K562 (cell line): Measurements from ENCODE around the gene RFPL3. TPM values are rescaled to one million over a fixed set of nuclear protein-coding genes. Genes with fewer than 3 reads are reported as not detected.

Experiments
- ATAC-seq: fragments of 200-7000 bp; cut with Tn5 transposase; 3 replicates; pipeline ENCODE4 v1.9.1; 2020; ENCODE audit warnings: moderate library complexity
- BruUV-seq: library from RNA; stranded (reverse); fragments of 400-500 nt; replicated peaks from 2 replicates; lab custom pipeline; 2021; lab: Mats Ljungman, UMichigan
- CTCF ChIA-PET: fragments of 300-600 bp; formaldehyde crosslinking; extraction: SDS; loops from one replicate; lab custom pipeline; 2021; ENCODE audit warnings: low intra/inter-chr PET ratio; lab: Yijun Ruan, JAX
- POLR2A ChIA-PET: fragments of 300-600, 350-650 bp; sonication (Branson Sonifier 250); formaldehyde crosslinking; extraction: SDS; loops from one replicate; lab custom pipeline; 2021; ENCODE audit warnings: antibody characterized with exemption, inconsistent platforms; lab: Yijun Ruan, JAX
- DNase-seq, 4 experiments: peaks; one replicate each; pipeline versions ENCODE4 v3.0.0 to v3.0.0-alpha.2; 2011 to 2018; ENCODE audit warnings: low spot score in 3 of 4, mixed read lengths in 3 of 4; ENCODE audit errors: extremely low read depth in 1 of 4
- FAIRE-seq: peaks from 2 replicates; lab custom pipeline; 2011; peaks lifted over from hg19 to GRCh38; lab: Jason Lieb, UNC
- H2AFZ ChIP-seq: 2 replicates; pipeline ENCODE4 v1.6.0; 2011; ENCODE audit warnings: low read depth, low read length, control low read depth, inconsistent platforms
- H3K27ac ChIP-seq: fragments of 200-600 bp; 3 replicates; pipeline ENCODE4 v1.8.0; 2011; ENCODE audit warnings: low read depth, mild to moderate bottlenecking, control low read depth, inconsistent platforms, low read length, moderate library complexity, mixed read lengths; ENCODE audit errors: extremely low read depth
- H3K27me3 ChIP-seq, 2 experiments: fragments of 300-600 bp in 1 of 2; 2 replicates in 1 of 2; 3 replicates in 1 of 2; pipeline versions ENCODE4 v1.6.0 to v1.8.0; 2011; ENCODE audit warnings: inconsistent platforms in 2 of 2, low read length in 2 of 2, mild to moderate bottlenecking in 1 of 2, mixed read lengths in 1 of 2, moderate library complexity in 1 of 2; ENCODE audit not compliant: control insufficient read depth in 2 of 2, insufficient read depth in 2 of 2
- H3K36me3 ChIP-seq: fragments of 300-600 bp; 3 replicates; pipeline ENCODE4 v1.8.0; 2011; ENCODE audit warnings: mild to moderate bottlenecking, low read length, inconsistent platforms; ENCODE audit not compliant: control insufficient read depth, insufficient read depth
- H3K4me1 ChIP-seq, 2 experiments: fragments of 200-600 bp in 1 of 2; replicated peaks in 1 of 2; 2 replicates in 1 of 2; 3 replicates in 1 of 2; pipeline versions ENCODE4 v1.5.1 to v1.8.0; 2011; ENCODE audit warnings: inconsistent platforms in 2 of 2, low read length in 2 of 2, mild to moderate bottlenecking in 1 of 2, mixed read lengths in 1 of 2, moderate library complexity in 1 of 2; ENCODE audit not compliant: control insufficient read depth in 2 of 2, insufficient read depth in 2 of 2
- H3K4me2 ChIP-seq: 2 replicates; pipeline ENCODE4 v1.6.1; 2011; ENCODE audit warnings: low read length, control low read depth, inconsistent platforms, mixed read lengths; ENCODE audit not compliant: insufficient read depth
- H3K4me3 ChIP-seq: fragments of 200-600 bp; sonication (generic), shearing (Covaris generic); 2 replicates; pipeline ENCODE4 v1.5.1; 2016; ENCODE audit warnings: control low read depth, inconsistent platforms
- H3K79me2 ChIP-seq: fragments of 200-600 bp; 3 replicates; pipeline ENCODE4 v1.8.0; 2011; ENCODE audit warnings: low read length, inconsistent platforms; ENCODE audit not compliant: control insufficient read depth, insufficient read depth
- H3K9ac ChIP-seq, 2 experiments: 2 replicates each; pipeline versions ENCODE4 v1.6.0 to v1.6.1; 2011; ENCODE audit warnings: low read depth in 2 of 2, low read length in 2 of 2, control low read depth in 1 of 2, inconsistent platforms in 1 of 2, mild to moderate bottlenecking in 1 of 2, mixed read lengths in 1 of 2; ENCODE audit not compliant: insufficient read depth in 1 of 2
- H3K9me1 ChIP-seq: one replicate; pipeline ENCODE4 v1.6.0; 2011; ENCODE audit warnings: inconsistent platforms, mild to moderate bottlenecking, low read length, moderate library complexity; ENCODE audit not compliant: control insufficient read depth, insufficient read depth
- H3K9me3 ChIP-seq: replicated peaks from 2 replicates; pipeline ENCODE4 v1.5.1; 2011; ENCODE audit warnings: low read depth, low read length, inconsistent platforms; ENCODE audit not compliant: control insufficient read depth, insufficient read depth
- H4K20me1 ChIP-seq: replicated peaks from 2 replicates; pipeline ENCODE4 v1.6.1; 2011; ENCODE audit warnings: low read length, inconsistent platforms, mixed read lengths; ENCODE audit not compliant: control insufficient read depth, insufficient read depth
- JUN ChIP-seq, 2 experiments: sonication (generic) in 1 of 2; formaldehyde crosslinking in 1 of 2; IDR thresholded peaks; 2 replicates each; pipeline versions ENCODE4 v1.6.1 to v1.8.0; 2012 to 2022; ENCODE audit warnings: borderline replicate concordance in 2 of 2, mild to moderate bottlenecking in 2 of 2, improper control_type of control experiment in 1 of 2, low read depth in 1 of 2, low read length in 1 of 2, missing genetic modification reagents in 1 of 2
- TGIF2 ChIP-seq: sonication (generic); formaldehyde crosslinking; IDR thresholded peaks from 2 replicates; pipeline ENCODE4 v1.8.1; 2022; ENCODE audit warnings: mild to moderate bottlenecking, missing genetic modification reagents, moderate library complexity
- TSC22D4 ChIP-seq: fragments of 450-650 bp; IDR thresholded peaks from 2 replicates; pipeline ENCODE4 v1.6.1; 2016; ENCODE audit warnings: missing genetic modification characterization, missing biosample characterization, control low read depth
- ZNF398 ChIP-seq: fragments of 250-450 bp; sonication (Bioruptor Pico); IDR thresholded peaks from 2 replicates; pipeline ENCODE4 v1.8.0; 2021; ENCODE audit warnings: moderate library complexity, mild to moderate bottlenecking, inconsistent platforms
- WGBS: fragments of 100-300 bp; shearing (Covaris generic); methylation state at CpG from one replicate; pipeline ENCODE4 v1.1.6; 2016; ENCODE audit warnings: low coverage, mixed read lengths; ENCODE audit not compliant: insufficient coverage; ENCODE audit errors: missing lambda C conversion rate; 5-methylcytosine and 5-hydroxymethylcytosine counted together
- in situ Hi-C: fragments of 300-500 bp; cut with MboI; formaldehyde crosslinking; loops from 4 replicates; pipeline ENCODE4 v1.15.0; 2018; ENCODE audit warnings: inconsistent platforms, mixed read lengths
- intact Hi-C: fragments of 100-400 bp; cut with micrococcal nuclease; formaldehyde crosslinking; loops from 2 replicates; pipeline ENCODE4 v1.14.2; 2022
- polyA plus RNA-seq, 8 experiments: library from polyadenylated mRNA; depleted of rRNA in 4 of 8; stranded (reverse) in 5 of 8; unstranded in 3 of 8; fragments of >200 nt; fragmentation: Nextera tagmentation in 2 of 8; fragmentation: Illumina TruSeq in 1 of 8; extraction: Ambion mirVana in 2 of 8; extraction: Trizol in 1 of 8; gene quantifications; 2 replicates each; pipeline versions ENCODE4 v1.2.1 to v1.2.3, GENCODE V29; 2011 to 2014; ENCODE audit warnings: inconsistent platforms in 1 of 8, missing spikeins in 1 of 8
- total RNA-seq, 7 experiments: library from RNA; depleted of rRNA in 6 of 7; stranded (reverse); fragments of >200 nt in 6 of 7; fragmentation: Illumina TruSeq in 2 of 7; extraction: Trizol in 2 of 7; gene quantifications; 2 replicates each; pipeline versions ENCODE4 v1.2.1 to v1.2.3, GENCODE V29; 2011 to 2021; ENCODE audit warnings: low replicate concordance in 1 of 7

Gene RFPL3
- total and polyA plus RNA-seq, 9 of the 15 experiments (the other 6 are each of a cell fraction or from before 2014, with no cell fraction given): not detected

GRCh38 chr22:32401486-32401885, 43.8 kb downstream of the RFPL3 start (continued):
- TF ChIP-seq ZNF398 (CRISPR knock-in tag): no peak
- TF ChIP-seq TGIF2 (CRISPR knock-in tag): no peak
- TF ChIP-seq JUN (IDR thresholded peaks at IDR 0.05; ENCODE audit: borderline replicate concordance, low read depth, low read length): no peak
- no peak for TF ChIP-seq JUN (CRISPR knock-in tag; IDR thresholded peaks at IDR 0.05; ENCODE audit: borderline replicate concordance)

- Histone ChIP-seq H3K79me2 (0 out of 3 replicates have a peak, but pooled peaks cover 2% of the 10 kb centered on the region), H4K20me1 (no peaks in the 10 kb centered on the region; the same call in 1 of the 2 replicates), H3K4me1 (no peaks in the 10 kb centered on the region), H2AFZ (no peak overlapping the region), H3K36me3 (peaks cover 82% of the 10 kb centered on the region; the same call in 2 of the 3 replicates), H3K9me3 (no peaks in the 10 kb centered on the region), H3K4me3 (no peak overlapping the region), H3K4me2 (no peak overlapping the region), H3K27ac (no peak overlapping the region), H3K9me1 (no peaks in the 10 kb centered on the region), H3K9ac (no peak overlapping the region), H3K27me3 (no peaks in the 10 kb centered on the region)
- intact Hi-C loops: no loop called here
- no peak for TF ChIP-seq TSC22D4 (tag)
- POLR2A ChIA-PET: no interaction called here
- no TSS peak for BruUV-seq
- FAIRE-seq (no peak), DNase-seq (no peak), ATAC-seq (no peak)
- WGBS: 67% methylated on average over 2 of the region's 2 CpGs
- CTCF ChIA-PET: interaction anchor here (0.7 kb wide), 1 partner anchor 28 kb away, joined by 3 read pairs; no protein-coding TSS in a partner anchor
- in situ Hi-C loops: no loop called here
Measured at GRCh38 chr22:32404021-32404420, 46.4 kb downstream of the RFPL3 start.
